HepG2 (cell line): ENCODE results near the gene SEPHS2. TPM values are rescaled to one million over a fixed set of nuclear protein-coding genes. Genes with fewer than 3 reads are reported as not detected.

ENCODE experiments used
- ATAC-seq: fragments of 200-7000 bp; cut with Tn5 transposase; 3 replicates; pipeline ENCODE4 v1.9.1; 2020; ENCODE audit warnings: mild to moderate bottlenecking, moderate library complexity
- BruUV-seq: library from RNA; stranded (reverse); fragments of 400-500 nt; replicated peaks from 2 replicates; lab custom pipeline; 2021; lab: Mats Ljungman, UMichigan
- CTCF ChIA-PET: fragments of 300-600 bp; formaldehyde crosslinking; extraction: SDS; loops from one replicate; lab custom pipeline; 2021; ENCODE audit warnings: low total read pairs, inconsistent platforms, low intra/inter-chr PET ratio; lab: Yijun Ruan, JAX
- POLR2A ChIA-PET: fragments of 350-600 bp; sonication (Branson Sonifier 250); formaldehyde crosslinking; loops from one replicate; lab custom pipeline; 2020; ENCODE audit warnings: antibody characterized with exemption, inconsistent platforms; lab: Yijun Ruan, JAX
- DNase-seq: peaks from one replicate; pipeline ENCODE4 v3.0.0-alpha.2; 2015; ENCODE audit warnings: low spot score
- FAIRE-seq: peaks from 3 replicates; lab custom pipeline; 2011; peaks lifted over from hg19 to GRCh38; lab: Jason Lieb, UNC
- H2AFZ ChIP-seq: one replicate; pipeline ENCODE4 v1.6.1; 2011; ENCODE audit warnings: low read length, inconsistent platforms
- H3K27ac ChIP-seq: fragments of 300-600 bp; 3 replicates; pipeline ENCODE4 v1.8.0; 2011; ENCODE audit warnings: mixed run types, mild to moderate bottlenecking, mixed read lengths, low read length, inconsistent platforms; ENCODE audit not compliant: insufficient read depth; ENCODE audit errors: extremely low read length
- H3K27me3 ChIP-seq, 2 experiments: fragments of 200-600 bp in 1 of 2; 2 replicates in 1 of 2; 3 replicates in 1 of 2; pipeline versions ENCODE4 v1.6.0 to v1.8.0; 2011; ENCODE audit warnings: low read length in 2 of 2, mild to moderate bottlenecking in 2 of 2, moderate library complexity in 2 of 2, inconsistent platforms in 1 of 2; ENCODE audit not compliant: insufficient read depth in 2 of 2, control insufficient read depth in 1 of 2
- H3K36me3 ChIP-seq, 2 experiments: fragments of 200-600 bp in 1 of 2; replicated peaks in 1 of 2; 2 replicates in 1 of 2; 3 replicates in 1 of 2; pipeline versions ENCODE4 v1.5.1 to v1.8.0; 2011; ENCODE audit warnings: low read length in 2 of 2, inconsistent platforms in 1 of 2; ENCODE audit not compliant: insufficient read depth in 2 of 2, control insufficient read depth in 1 of 2
- H3K4me1 ChIP-seq: 2 replicates; pipeline ENCODE4 v1.5.1; 2012; ENCODE audit warnings: low read length, inconsistent platforms; ENCODE audit not compliant: insufficient read depth
- H3K4me2 ChIP-seq: 2 replicates; pipeline ENCODE4 v1.6.0; 2011; ENCODE audit warnings: low read depth, low read length, inconsistent platforms
- H3K4me3 ChIP-seq, 3 experiments: fragments of 200-600 bp in 1 of 3; sonication (generic), shearing (Covaris generic) in 1 of 3; replicated peaks in 1 of 3; 2 replicates each; pipeline ENCODE4 v1.5.1; 2011 to 2016; ENCODE audit warnings: low read length in 3 of 3, inconsistent platforms in 2 of 3, low read depth in 2 of 3, mild to moderate bottlenecking in 2 of 3, control low read depth in 1 of 3, mixed read lengths in 1 of 3; ENCODE audit not compliant: insufficient read depth in 1 of 3
- H3K79me2 ChIP-seq: one replicate; pipeline ENCODE4 v1.6.1; 2011; ENCODE audit warnings: low read length, inconsistent platforms; ENCODE audit not compliant: insufficient read depth
- H3K9ac ChIP-seq: 2 replicates; pipeline ENCODE4 v1.6.0; 2011; ENCODE audit warnings: mild to moderate bottlenecking, low read depth, low read length, inconsistent platforms; ENCODE audit not compliant: insufficient read depth
- H3K9me3 ChIP-seq: 2 replicates; pipeline ENCODE4 v1.5.1; 2012; ENCODE audit warnings: mild to moderate bottlenecking, low read length
- H4K20me1 ChIP-seq: 2 replicates; pipeline ENCODE4 v1.6.0; 2011; ENCODE audit warnings: inconsistent platforms, mild to moderate bottlenecking, low read length, moderate library complexity; ENCODE audit not compliant: insufficient read depth
- AGO2 ChIP-seq: fragments of 200-400 bp; formaldehyde crosslinking; optimal IDR thresholded peaks from 2 replicates; pipeline ENCODE3; 2017; ENCODE audit warnings: mild to moderate bottlenecking, low read depth, low read length, moderate library complexity
- ETS1 ChIP-seq: sonication (generic); formaldehyde crosslinking; IDR thresholded peaks from 2 replicates; pipeline ENCODE4 v1.4.0; 2020; ENCODE audit warnings: missing genetic modification reagents
- HCFC1 ChIP-seq: fragments of 150-350 bp; IDR thresholded peaks from 2 replicates; pipeline ENCODE4 v1.6.1; 2014; ENCODE audit warnings: low read depth, low read length
- MATR3 ChIP-seq: sonication (generic); formaldehyde crosslinking; IDR thresholded peaks from 2 replicates; pipeline ENCODE4 v1.4.0; 2020; ENCODE audit warnings: missing genetic modification reagents
- RBFOX2 ChIP-seq: fragments of 200-400 bp; formaldehyde crosslinking; IDR thresholded peaks from 2 replicates; pipeline ENCODE4 v1.6.1; 2017; ENCODE audit warnings: low read depth, mild to moderate bottlenecking, low read length
- SSRP1 ChIP-seq: IDR thresholded peaks from 2 replicates; pipeline ENCODE4 v1.6.1; 2016; ENCODE audit warnings: control low read depth
- ZNF335 ChIP-seq: sonication (generic); formaldehyde crosslinking; IDR thresholded peaks from 2 replicates; pipeline ENCODE4 v1.4.0; 2020; ENCODE audit warnings: missing genetic modification reagents
- ZNF33A ChIP-seq: sonication (generic); formaldehyde crosslinking; IDR thresholded peaks from 2 replicates; pipeline ENCODE4 v1.5.1; 2020; ENCODE audit warnings: missing genetic modification reagents, mild to moderate bottlenecking, moderate library complexity, borderline replicate concordance
- ZNF740 ChIP-seq: sonication (generic); formaldehyde crosslinking; IDR thresholded peaks from 2 replicates; pipeline ENCODE4 v1.4.0; 2020; ENCODE audit warnings: missing genetic modification reagents
- WGBS: methylation state at CpG from one replicate; pipeline ENCODE4 v1.1.6; 2017; ENCODE audit warnings: low lambda C conversion rate; 5-methylcytosine and 5-hydroxymethylcytosine counted together
- in situ Hi-C: cut with HindIII; loops from 2 replicates; pipeline ENCODE4 v1.10.0; 2017; ENCODE audit warnings: low pct_unique_long_range_greater_than_20kb; ENCODE audit not compliant: extremely low pct_ligation_motif_present
- intact Hi-C: fragments of 100-400 bp; cut with micrococcal nuclease; formaldehyde crosslinking; loops from one replicate; pipeline ENCODE4 v1.10.0; 2022; ENCODE audit not compliant: unreplicated experiment
- polyA plus RNA-seq, 8 experiments: library from polyadenylated mRNA; depleted of rRNA in 3 of 8; stranded (reverse) in 7 of 8; unstranded in 1 of 8; fragments of >200 nt; fragmentation: Illumina TruSeq in 4 of 8; extraction: Trizol in 4 of 8; gene quantifications; 2 replicates each; pipeline versions ENCODE4 v1.2.1 to v1.2.3, GENCODE V29; 2011 to 2016; ENCODE audit warnings: low read depth in 4 of 8, missing spikeins in 1 of 8, mixed read lengths in 1 of 8; ENCODE audit not compliant: insufficient read depth in 1 of 8
- total RNA-seq, 5 experiments: library from RNA; depleted of rRNA; stranded (reverse); fragments of >200 nt; fragmentation: Illumina TruSeq; extraction: Trizol; gene quantifications; 2 replicates each; pipeline ENCODE4 v1.2.3, GENCODE V29; 2016; ENCODE audit warnings: low read depth in 1 of 5

Gene SEPHS2
- total and polyA plus RNA-seq, 2 of the 13 experiments (the other 11 are each of a cell fraction or from before 2014, with no cell fraction given) = 20.7 to 127 TPM

GRCh38 chr16:30398661-30399434 is 46.8 kb downstream of the SEPHS2 start (continued):
- no peak for TF ChIP-seq MATR3 (CRISPR knock-in tag)
- no peak for TF ChIP-seq ZNF33A (CRISPR knock-in tag)
- peak; percentile 47 for TF ChIP-seq AGO2
- 0 out of 2 replicates have a peak, but pooled peaks have one; percentile 32 for TF ChIP-seq ZNF740 (CRISPR knock-in tag)
- TF ChIP-seq ZNF335 = no peak
- no peak for TF ChIP-seq HCFC1
- TF ChIP-seq ETS1 (CRISPR knock-in tag) = no peak

DNA sequence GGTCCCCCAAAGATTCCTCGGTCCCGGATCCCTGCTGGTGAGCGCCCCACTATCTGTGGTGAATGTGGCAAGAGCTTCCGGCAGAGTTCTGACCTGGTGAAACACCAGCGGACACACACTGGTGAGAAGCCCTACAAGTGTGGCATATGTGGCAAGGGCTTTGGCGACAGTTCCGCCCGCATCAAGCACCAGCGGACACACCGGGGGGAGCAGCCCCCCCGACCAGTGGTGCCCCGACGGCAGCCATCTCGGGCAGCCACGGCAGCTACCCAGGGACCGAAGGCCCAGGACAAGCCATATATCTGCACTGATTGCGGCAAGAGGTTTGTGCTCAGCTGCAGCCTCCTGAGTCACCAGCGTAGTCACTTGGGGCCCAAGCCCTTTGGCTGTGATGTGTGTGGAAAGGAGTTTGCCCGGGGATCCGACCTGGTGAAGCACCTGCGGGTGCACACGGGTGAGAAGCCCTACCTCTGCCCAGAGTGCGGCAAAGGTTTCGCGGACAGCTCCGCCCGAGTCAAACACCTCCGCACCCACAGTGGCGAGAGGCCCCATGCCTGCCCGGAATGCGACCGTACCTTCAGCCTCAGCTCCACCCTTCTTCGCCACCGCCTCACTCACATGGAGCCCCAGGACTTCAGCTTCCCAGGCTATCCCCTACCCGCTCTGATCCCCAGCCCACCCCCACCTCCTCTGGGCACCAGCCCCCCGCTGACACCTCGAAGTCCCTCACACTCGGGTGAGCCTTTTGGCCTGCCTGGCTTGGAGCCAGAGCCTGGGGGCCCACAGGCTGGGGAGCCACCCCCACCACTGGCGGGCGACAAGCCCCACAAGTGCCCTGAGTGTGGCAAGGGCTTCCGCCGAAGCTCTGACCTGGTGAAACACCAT is 47.7 kb downstream of the SEPHS2 start:
- BruUV-seq = no TSS peak
- H3K4me1 ChIP-seq = peaks cover 60% of the 10 kb centered on the region
- ChIA-PET CTCF (no interaction called here), POLR2A (interaction anchor here (2.9 kb wide), 1 partner anchor 10 kb away, joined by 16 read pairs; the partner anchor contains the start of gene ZNF771)
- FAIRE-seq = no peak
- H3K79me2 ChIP-seq = peaks cover 17% of the 10 kb centered on the region
- no peak for DNase-seq
- H2AFZ ChIP-seq = no peak overlapping the region
- 98% methylated on average over 28 of the region's 42 CpGs for WGBS
- in situ Hi-C loops = no loop called here
- H3K9ac ChIP-seq = no peak overlapping the region
- peaks cover 3 to 17% of the 10 kb centered on the region in 2 experiments; a peak in 4 of 5 replicates for H3K36me3 ChIP-seq
- H3K4me2 ChIP-seq = no peak overlapping the region
- intact Hi-C loops = no loop called here
- no peaks in the 10 kb centered on the region for H3K27me3 ChIP-seq
- no peaks in the 10 kb centered on the region for H3K9me3 ChIP-seq
- H4K20me1 ChIP-seq = no peaks in the 10 kb centered on the region; the same call in 1 of the 2 replicates
- no peak for ATAC-seq
- TF ChIP-seq RBFOX2 = peak; percentile 13
- no peak for TF ChIP-seq SSRP1
- H3K27ac ChIP-seq = no peak overlapping the region
- H3K4me3 ChIP-seq = no peak overlapping the region
